Raji (cell line): ENCODE measurements around the gene SLC23A2.

Experiments used
- POLR2A ChIP-seq: IDR thresholded peaks from 2 replicates; pipeline ENCODE4 v1.6.1; 2011; ENCODE audit warnings: low read depth, low read length, control low read depth; ENCODE audit not compliant: insufficient read depth

SLC23A2 gene

DNA sequence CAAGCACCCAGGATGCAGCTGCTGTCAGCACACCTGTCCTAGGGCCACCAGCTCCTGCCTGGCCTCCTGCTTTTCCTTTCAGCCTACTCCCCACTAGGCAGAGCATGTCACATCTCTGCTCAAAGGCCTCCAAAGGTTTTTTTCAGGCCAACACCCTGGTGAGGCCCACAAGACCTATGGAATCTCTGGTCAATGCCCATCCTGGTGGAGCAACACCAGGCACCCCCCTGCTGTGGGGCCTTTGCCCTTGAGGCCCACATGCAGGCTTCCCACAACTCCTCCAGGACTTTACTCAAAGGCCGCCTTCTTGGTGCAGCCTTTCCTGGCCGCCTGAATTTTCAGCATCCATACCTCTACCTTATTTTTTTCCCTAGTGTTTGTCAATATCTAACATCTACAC is 76.9 kb downstream of the SLC23A2 start:
- no peak for TF ChIP-seq POLR2A

DNA sequence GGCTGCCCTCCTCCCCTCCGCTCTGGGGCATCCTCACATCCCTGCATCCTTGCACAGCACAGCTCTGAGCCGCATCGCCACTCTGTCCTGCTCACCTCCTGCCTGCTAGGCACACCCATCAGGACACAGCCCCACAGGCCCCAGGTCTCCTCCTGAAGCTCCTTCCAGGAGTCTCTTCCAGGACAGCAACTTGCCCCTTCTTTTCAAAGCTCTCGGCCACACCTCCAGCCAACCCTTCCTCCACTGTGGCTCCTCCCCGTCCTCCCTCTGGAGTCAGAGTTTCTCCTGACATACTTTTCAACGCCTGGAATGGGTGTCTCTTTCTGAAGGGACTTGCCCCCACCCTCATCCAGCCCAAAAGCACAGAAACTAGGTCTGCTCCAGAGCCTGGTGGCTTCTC is 77.3 kb downstream of the SLC23A2 start:
- no peak for TF ChIP-seq POLR2A

DNA sequence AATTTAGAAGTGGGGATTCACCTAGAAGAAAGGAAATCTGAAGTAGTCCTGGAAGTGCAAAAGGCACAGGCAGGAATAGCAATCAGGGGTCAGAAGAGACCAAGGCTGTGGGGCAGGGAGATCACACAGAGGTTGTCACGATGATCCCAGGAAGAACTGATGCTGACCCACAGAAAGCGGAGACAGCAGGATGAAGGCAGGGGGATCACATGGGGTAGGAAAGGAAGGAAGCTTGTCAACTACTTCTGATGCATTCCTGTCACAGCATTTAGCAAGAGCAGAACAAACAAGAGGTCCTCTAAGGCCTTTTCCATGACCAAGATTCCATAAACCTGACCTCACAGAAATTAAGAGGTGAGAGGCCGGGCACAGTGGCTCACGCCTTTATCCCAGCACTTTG is 79.1 kb downstream of the SLC23A2 start:
- TF ChIP-seq POLR2A = no peak

DNA sequence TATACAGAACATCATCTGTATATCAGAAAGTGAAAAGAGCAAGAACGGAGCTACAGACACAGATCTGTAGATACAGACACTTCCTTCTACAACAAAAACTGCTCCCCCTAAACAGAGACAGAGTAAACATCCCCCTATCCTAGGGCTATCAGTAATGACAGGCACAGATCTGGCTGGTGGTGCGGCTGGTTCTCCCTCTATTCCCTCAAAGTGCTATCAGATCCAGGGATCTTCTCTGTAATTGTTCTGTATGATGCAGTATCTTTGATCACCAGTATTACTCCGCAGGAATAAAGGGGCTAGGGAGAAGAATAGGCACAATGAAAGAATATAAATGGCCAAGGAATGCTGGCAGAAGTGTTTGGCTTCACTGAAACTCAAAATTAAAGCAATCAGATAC is 80.7 kb downstream of the SLC23A2 start:
- no peak for TF ChIP-seq POLR2A

DNA sequence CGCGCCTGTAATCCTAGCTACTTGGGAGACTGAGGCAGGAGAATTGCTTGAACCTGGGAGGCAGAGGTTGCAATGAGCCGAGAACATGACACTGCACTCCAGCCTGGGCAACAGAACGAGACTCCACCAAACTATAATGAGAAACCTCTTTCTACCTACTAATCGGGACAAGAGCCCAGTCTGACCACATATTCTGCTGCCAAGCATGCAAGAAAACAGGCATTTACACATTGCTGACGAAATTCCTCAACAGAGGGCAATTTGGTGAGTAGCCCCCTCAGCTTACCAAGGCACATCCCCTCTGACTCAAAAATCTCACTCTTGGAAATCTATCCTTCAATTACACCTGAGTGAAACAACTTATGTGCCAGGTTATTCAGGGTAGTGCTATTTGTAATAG is 81.2 kb downstream of the SLC23A2 start:
- no peak for TF ChIP-seq POLR2A

DNA sequence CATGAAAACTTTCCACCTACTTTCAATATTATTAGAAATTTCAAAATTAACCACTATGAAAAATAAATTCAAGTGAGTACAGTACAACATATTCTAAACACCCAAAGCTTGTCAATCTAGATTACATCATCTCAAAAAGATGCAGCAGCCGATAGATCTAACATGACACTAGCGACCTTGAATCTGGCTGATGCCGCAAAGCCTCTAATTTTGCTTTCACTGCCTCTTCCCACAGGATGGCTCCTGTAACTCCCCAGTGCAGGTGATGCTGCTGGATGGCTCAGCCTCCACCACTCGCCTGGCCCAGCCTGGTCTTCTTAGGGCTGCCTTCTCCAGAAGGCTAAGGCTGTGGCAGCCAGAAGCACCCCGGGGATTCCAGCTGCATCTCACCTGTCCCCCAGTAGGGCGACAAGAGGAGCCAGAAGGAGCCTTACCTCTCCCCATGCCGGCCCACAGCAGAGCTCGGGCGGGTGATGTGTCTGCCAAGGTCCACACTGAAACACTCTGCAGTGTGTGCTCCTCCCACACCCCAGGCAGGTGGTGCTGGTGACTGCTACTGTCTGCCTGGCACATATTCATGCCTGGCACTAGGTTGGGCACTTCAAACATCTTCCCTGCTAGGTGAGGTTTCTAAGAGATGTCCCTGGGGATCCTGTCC is 82.1 kb downstream of the SLC23A2 start:
- no peak for TF ChIP-seq POLR2A

DNA sequence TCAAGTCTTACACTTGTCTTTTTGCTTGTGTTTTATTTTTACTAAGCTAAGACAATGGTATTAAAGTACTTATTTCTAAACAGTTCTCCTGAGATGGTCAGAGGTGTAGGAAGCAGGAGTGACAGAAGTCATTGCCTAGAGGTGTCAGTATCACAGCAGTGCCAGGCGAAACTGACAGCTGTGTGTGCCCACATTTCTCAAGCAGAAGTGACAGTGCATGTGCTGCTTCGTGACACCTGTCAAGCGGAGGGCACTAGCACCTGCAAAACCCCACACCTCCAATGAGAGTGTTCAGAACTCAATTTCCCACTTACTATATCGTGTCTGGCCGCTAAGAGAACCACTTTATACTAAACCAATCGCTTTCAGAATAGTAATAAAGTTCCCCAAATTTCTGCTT is 82.8 kb downstream of the SLC23A2 start:
- no peak for TF ChIP-seq POLR2A

DNA sequence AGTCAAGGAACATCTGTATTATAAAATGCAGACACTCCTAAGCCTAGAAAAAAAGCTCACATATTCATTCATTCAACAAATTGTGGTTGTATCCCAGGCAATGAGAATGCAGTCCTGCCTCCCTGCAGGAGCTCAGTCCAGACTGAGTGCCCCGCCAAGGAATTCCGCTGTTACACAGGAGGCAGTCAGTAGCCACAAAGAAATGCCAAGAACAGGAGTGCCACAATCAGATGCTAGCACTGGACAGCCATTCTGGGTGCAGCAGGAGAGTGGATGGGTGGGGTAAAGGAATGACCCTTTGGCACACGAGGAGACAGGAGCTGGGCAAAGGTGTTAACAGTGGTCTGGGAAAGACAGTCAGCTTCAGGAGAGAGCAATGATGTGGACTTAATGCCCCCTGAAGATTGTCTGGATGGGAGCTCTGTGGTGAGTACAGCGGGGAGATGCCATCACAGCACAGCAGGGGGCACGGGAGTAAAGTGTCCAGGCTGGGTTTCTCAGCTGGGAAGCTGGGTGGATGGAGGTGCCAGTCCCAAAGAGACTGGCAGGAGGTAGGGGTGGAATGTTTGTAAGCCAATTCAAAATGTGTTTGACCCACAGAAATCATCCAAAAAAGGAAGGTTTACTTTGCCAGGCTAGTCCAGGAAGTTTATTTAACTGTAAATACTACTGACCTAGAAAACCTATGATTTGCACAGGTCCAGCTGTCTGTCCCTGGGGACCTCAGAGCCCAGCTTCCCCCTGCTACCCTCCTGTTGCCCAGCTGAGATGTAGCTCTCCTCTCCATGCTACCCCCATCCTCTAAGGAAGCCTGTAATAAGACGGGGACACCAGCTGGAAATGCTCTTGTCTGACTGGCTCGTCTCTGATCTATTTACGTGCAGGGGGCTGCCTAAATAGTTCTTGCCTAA is 84.1 kb downstream of the SLC23A2 start:
- TF ChIP-seq POLR2A = no peak

DNA sequence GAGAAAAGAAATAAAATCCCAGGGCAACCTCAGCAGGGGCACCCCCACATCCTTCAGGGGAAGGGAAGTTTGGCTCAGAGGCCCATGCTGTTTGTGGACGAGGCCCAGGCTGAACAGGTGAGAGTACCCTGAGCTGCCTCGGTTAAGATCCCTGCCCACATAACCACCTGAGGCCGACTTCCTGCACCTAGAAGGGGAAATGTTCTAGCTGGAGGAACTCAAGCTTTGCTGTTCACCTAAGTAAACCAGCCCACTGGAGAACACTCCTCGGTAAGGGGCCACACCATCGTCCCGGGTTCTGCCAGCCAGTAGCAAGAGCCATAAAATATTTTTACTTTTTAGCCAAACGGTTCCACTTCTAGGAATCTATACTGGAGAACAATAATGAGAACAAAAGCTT is 88.2 kb downstream of the SLC23A2 start:
- TF ChIP-seq POLR2A = no peak

DNA sequence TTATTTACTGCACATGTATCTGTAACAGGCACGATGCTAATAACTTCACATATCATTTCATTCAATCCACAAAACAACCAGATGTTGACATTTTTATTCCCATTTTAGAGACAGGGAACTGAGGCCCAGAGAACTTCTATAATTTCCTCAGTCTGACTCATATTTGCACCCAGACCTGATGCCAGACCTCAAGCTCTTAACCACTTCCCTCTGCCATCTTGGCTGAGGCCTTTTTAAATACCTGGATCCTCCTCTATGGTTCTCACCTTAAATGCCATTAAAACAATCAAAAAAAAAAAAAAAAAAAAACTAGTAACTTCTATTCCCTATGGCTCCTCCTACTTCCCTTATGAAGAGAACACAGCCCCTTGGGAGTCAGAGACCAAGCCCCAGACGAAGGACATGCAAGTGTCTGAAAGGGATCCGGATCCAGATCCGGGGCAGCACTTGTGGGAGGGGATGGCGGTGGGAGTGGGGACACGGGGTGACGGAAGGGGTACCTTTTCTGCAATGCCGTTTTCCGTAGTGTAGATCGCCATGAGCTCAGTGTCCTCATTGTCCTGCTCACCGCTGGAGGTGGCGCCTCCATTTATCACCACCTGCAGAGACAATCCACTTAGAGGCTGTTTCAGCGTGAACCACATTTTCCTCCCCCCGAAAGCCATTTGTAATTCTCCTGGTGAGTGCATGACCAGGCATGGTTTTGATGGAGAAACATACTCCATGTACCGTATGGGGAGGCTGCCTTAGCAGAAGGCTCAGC is 88.7 kb downstream of the SLC23A2 start:
- no peak for TF ChIP-seq POLR2A

DNA sequence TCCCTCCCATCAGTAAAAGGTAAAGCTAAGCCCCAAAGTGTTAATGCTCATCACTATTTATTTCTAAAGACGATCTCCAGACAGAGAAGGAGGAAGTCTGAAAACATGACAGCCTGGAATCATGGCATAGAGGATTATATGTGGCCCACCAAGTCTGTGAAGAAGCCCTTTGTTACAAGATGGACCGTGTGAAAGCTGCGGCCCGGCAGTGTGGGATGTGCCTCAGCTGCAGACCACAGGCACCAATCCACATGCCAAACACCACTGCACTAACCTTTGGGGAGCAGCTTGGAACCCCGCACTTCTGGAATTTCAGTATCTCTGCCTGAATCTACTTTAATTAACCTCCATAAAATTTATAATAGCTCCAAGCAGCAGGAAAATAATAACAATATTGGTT is 90.4 kb downstream of the SLC23A2 start:
- no peak for TF ChIP-seq POLR2A

DNA sequence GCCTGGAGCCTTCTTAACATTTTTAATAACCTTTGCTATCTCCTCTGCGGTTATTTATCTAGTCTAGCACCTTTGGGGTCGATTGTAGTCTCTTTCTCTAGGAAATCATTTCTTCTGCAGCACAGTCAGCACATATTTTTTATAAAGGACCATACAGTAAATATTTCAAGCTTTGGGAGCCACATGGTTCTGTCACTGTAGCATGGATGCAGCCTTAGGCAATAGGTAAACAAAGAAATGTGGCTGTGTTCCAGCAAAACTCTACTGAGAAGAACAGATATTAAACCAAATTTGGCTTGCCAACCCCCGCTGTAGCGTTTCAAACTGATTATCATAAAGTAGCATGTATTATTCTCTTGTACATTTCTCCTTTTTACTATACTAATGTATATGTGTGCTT is 95.7 kb downstream of the SLC23A2 start:
- TF ChIP-seq POLR2A = no peak

DNA sequence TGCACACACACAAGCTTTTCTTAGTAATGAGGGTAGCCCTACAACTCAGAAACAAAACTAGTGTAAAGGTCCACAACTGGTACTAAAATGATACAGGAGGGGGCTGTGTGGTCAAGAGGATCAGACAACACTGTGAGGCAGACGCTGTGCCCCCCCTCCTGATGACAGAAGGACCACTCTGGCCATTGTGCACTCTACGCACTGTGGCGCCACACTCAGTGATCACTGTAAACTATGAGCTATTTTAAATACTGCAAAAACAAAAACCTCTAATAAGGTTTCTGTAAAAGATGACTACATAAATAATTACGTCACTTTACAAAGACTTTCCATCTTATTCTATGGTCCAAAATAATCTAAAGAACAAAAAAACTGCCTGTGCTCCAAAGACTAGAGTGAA is 96.1 kb downstream of the SLC23A2 start:
- TF ChIP-seq POLR2A = no peak

DNA sequence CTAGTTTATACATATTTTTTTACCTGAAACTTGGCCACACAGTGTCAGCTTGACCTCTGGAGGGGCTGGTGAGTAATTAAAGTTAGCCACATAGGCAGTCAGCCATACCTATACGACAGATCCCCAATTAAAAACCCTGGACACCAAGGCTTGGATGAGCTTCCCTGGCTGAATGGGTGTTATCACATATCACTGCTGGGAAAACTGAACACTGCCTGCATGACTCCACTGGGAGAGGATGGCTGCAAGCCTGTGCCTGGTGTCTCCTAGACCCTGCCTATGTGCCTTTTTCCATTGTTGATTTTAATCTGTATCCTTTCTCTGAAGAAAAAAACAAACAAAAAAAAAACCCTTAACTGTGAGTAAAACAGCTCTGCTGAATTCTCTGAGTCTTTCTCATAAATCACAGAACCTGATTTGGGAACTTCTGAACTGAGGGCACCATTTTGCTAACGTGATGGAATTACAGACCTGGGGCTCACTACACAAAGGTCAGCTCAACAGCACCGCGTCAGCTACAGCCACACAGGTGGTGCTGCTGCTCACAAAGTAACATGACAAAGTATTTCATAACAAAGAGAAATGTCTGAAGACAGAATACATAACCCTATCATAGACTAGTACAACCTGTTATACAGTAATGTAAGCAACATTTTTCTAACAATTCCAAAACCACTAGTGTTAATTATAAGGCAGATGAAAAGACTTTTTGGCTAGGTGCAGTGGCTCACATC is 97.0 kb downstream of the SLC23A2 start:
- TF ChIP-seq POLR2A = no peak

DNA sequence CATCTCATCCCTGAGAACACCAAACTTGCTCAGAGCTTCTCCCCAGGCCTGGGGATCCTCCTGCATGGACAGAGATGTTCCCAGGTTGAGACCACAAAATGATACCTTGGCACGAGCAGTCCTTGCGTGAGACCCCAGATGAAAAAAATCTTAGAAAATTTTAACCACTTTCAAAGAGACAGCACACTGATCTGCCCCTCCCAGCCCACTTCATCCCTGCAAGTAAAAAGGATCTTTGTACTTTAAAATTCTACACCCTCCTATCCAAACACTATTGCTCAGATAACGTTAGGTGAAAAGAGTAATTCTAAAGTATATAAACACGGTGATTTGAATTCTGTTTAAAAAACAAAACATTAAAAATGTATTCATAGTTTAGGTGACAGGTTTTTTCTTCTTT is 98.5 kb downstream of the SLC23A2 start:
- TF ChIP-seq POLR2A = no peak

DNA sequence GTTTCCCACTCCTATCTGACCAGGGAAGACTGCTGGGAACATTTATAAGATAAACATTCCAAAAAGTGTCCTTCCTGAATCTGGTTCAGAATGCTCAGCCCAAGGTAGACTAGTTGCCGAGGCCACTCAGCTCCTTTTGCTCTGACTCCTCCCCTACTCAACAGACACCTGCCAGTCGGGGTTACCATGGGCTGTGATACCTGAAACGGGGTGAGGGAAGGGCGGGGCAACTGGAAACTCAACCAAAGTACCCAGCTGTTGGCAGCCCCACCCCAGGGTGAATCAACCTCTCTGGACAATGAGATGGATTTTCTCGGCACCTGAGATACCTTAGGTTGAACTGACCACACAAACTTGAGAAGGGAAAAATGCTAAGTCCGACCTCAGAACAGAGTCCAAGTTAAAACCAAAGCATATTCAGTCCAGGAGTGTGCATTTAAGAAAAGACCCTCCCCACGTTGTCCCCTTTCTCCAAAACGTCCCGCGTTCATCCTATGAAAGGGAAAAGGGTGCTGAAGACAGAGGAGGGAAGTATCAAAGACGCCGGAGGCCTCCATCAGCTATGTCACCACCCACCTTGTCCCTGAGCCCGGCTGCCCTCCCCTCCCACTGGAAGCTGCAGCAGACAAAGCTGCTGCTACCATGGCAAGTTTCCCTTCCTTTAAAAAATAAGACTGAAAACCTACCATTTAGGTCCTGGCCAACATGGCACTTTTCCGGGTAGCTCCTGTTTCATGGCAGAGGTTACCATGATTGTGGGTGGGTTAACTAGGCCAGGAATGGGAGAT is 100.1 kb downstream of the SLC23A2 start:
- no peak for TF ChIP-seq POLR2A
